ENCODE measurements around the gene TFPI. TPM values are rescaled to one million over a fixed set of nuclear protein-coding genes. Genes with fewer than 3 reads are reported as not detected.

The TFPI gene
- total and polyA plus RNA-seq, 2 experiments from 2014 or later: 6.6 to 8.8 TPM

GRCh38 chr2:187529977-187530721 is 24.1 kb downstream of the TFPI start:
- Histone ChIP-seq H3K4me3 (no peak overlapping the region), H3K27ac (no peak overlapping the region), H3K4me1 (ENCODE audit: low read depth) (no peaks in the 10 kb centered on the region), H3K27me3 (no peaks in the 10 kb centered on the region), H3K9me3 (ENCODE audit: low read depth) (no peaks in the 10 kb centered on the region), H3K36me3 (no peaks in the 10 kb centered on the region)
- no peak for DNase-seq (ENCODE audit: low read depth in 1 of 2, low spot score in 1 of 2)
- TF ChIP-seq CTCF (IDR thresholded peaks at IDR 0.05; ENCODE audit: low read depth, low read length): no peak

GRCh38 chr2:187529248-187529976 is 24.8 kb downstream of the TFPI start:
- Histone ChIP-seq H3K4me3 (no peak overlapping the region), H3K4me1 (ENCODE audit: low read depth) (no peaks in the 10 kb centered on the region)
- DNase-seq (ENCODE audit: low read depth in 1 of 2, low spot score in 1 of 2): no peak

GRCh38 chr2:187528042-187528441 is 26.2 kb downstream of the TFPI start:
- Histone ChIP-seq H3K27me3 (no peaks in the 10 kb centered on the region), H3K27ac (no peak overlapping the region), H3K4me1 (ENCODE audit: low read depth) (no peaks in the 10 kb centered on the region), H3K4me3 (no peak overlapping the region), H3K9me3 (ENCODE audit: low read depth) (no peaks in the 10 kb centered on the region), H3K36me3 (no peaks in the 10 kb centered on the region)
- no peak for TF ChIP-seq CTCF (IDR thresholded peaks at IDR 0.05; ENCODE audit: low read depth, low read length)
- no peak for DNase-seq (ENCODE audit: low read depth in 1 of 2, low spot score in 1 of 2)

More at GRCh38 chr2:187529248-187529976, 24.8 kb downstream of the TFPI start:
- Histone ChIP-seq H3K27me3 (no peaks in the 10 kb centered on the region), H3K27ac (no peak overlapping the region), H3K36me3 (no peaks in the 10 kb centered on the region), H3K9me3 (ENCODE audit: low read depth) (no peaks in the 10 kb centered on the region)
- no peak for TF ChIP-seq CTCF (IDR thresholded peaks at IDR 0.05; ENCODE audit: low read depth, low read length)

GRCh38 chr2:187527262-187527661 is 27.0 kb downstream of the TFPI start:
- Histone ChIP-seq H3K36me3 (no peaks in the 10 kb centered on the region), H3K27ac (no peak overlapping the region), H3K4me3 (no peak overlapping the region), H3K4me1 (ENCODE audit: low read depth) (no peaks in the 10 kb centered on the region), H3K9me3 (ENCODE audit: low read depth) (no peaks in the 10 kb centered on the region), H3K27me3 (no peaks in the 10 kb centered on the region)
- DNase-seq (ENCODE audit: low read depth in 1 of 2, low spot score in 1 of 2): peak in 1 of 2 donors; percentile 89
- TF ChIP-seq CTCF (IDR thresholded peaks at IDR 0.05; ENCODE audit: low read depth, low read length): no peak

GRCh38 chr2:187526792-187527191 is 27.4 kb downstream of the TFPI start:
- H3K4me3 ChIP-seq: no peak overlapping the region
- H3K9me3 ChIP-seq (ENCODE audit: low read depth): no peaks in the 10 kb centered on the region
- TF ChIP-seq CTCF (IDR thresholded peaks at IDR 0.05; ENCODE audit: low read depth, low read length): no peak
- no peaks in the 10 kb centered on the region for H3K27me3 ChIP-seq
- peak in 1 of 2 donors; percentile 59 for DNase-seq (ENCODE audit: low read depth in 1 of 2, low spot score in 1 of 2)
- no peak overlapping the region for H3K27ac ChIP-seq
- H3K4me1 ChIP-seq (ENCODE audit: low read depth): no peaks in the 10 kb centered on the region
- no peaks in the 10 kb centered on the region for H3K36me3 ChIP-seq

Data from cardiac muscle cell (in vitro differentiated cells and primary cell).